Sigmoid colon (tissue), 7 donors: ENCODE results near the gene AP2A2. TPM values are rescaled to one million over a fixed set of nuclear protein-coding genes. Genes with fewer than 3 reads are reported as not detected.

ENCODE experiments used
- DNase-seq: peaks from one replicate; pipeline ENCODE4 v3.0.0-alpha.2; 2019
- H3K27ac ChIP-seq, 4 donors: fragments of 200-600 bp; sonication (generic); one replicate each; pipeline ENCODE4 v1.5.1; 2016 to 2019; ENCODE audit warnings: mild to moderate bottlenecking in 1 of 4
- H3K27me3 ChIP-seq, 3 donors: fragments of 200-600 bp; sonication (generic); one replicate each; pipeline ENCODE4 v1.5.1; 2019; ENCODE audit warnings: mild to moderate bottlenecking in 1 of 3
- H3K36me3 ChIP-seq, 4 donors: fragments of 200-600 bp; sonication (generic); one replicate each; pipeline ENCODE4 v1.5.1; 2016 to 2019
- H3K4me1 ChIP-seq, 4 donors: fragments of 200-600 bp; sonication (generic); one replicate each; pipeline ENCODE4 v1.5.1; 2017 to 2019
- H3K4me3 ChIP-seq, 4 donors: fragments of 200-600 bp; sonication (generic); one replicate each; pipeline ENCODE4 v1.5.1; 2017 to 2019; ENCODE audit warnings: mild to moderate bottlenecking in 2 of 4, moderate library complexity in 1 of 4
- H3K9me3 ChIP-seq, 4 donors: fragments of 200-600 bp in 3 of 4; sonication (generic) in 3 of 4; one replicate each; pipeline versions ENCODE4 v1.5.1 to v1.6.1; 2013 to 2019
- EP300 ChIP-seq, 4 donors: sonication (generic); formaldehyde crosslinking; IDR thresholded peaks; one replicate each; pipeline ENCODE4 v1.6.1; 2017; ENCODE audit warnings: antibody characterized with exemption in 4 of 4
- POLR2A ChIP-seq, 2 donors: fragments of 450-650 bp; IDR thresholded peaks; one replicate each; pipeline ENCODE4 v1.6.1; 2016; ENCODE audit warnings: antibody characterized with exemption in 2 of 2, mild to moderate bottlenecking in 2 of 2, moderate library complexity in 2 of 2
- POLR2AphosphoS5 ChIP-seq, 4 donors: sonication (generic); formaldehyde crosslinking; IDR thresholded peaks; one replicate each; pipeline ENCODE4 v1.6.1; 2017; ENCODE audit warnings: antibody characterized with exemption in 4 of 4
- WGBS, 2 donors: extraction: QIAGEN DNeasy Blood & Tissue Kit; methylation state at CpG; one replicate each; pipeline ENCODE4 v1.1.7; 2013; 5-methylcytosine and 5-hydroxymethylcytosine counted together
- intact Hi-C: fragments of 100-400 bp; cut with DNase I; formaldehyde crosslinking; loops from one replicate; pipeline ENCODE4 v1.15.1; 2023
- polyA plus RNA-seq, 3 donors: library from polyadenylated mRNA; stranded (reverse); fragments of 200-250 nt; gene quantifications; one replicate each; pipeline ENCODE4 v1.2.3, GENCODE V29; 2013
- total RNA-seq, 4 donors: library from RNA; depleted of rRNA; stranded (reverse); fragments of >200 nt; gene quantifications; one replicate each; pipeline ENCODE4 v1.1.0, GENCODE V29; 2016
- TF ChIP-seq, protein P1 (sequence below), 4 experiments: fragments of 450-650 bp in 3 of 4; fragments of 200-600 bp in 1 of 4; IDR thresholded peaks; one replicate each; pipeline ENCODE4 v1.5.1; 2016 to 2019; ENCODE audit warnings: antibody characterized with exemption in 4 of 4, mild to moderate bottlenecking in 3 of 4, moderate library complexity in 2 of 4
- donor health status: healthy with polysubstance abuse.
- donor health status: Bipolar disorder and iron deficiency.
- donor health status: healthy.

The AP2A2 gene
- total and polyA plus RNA-seq, 7 donors, result 21.0 to 78.4 (median 47.0) TPM

GRCh38 chr11:1009991-1010390 lies 84.3 kb downstream of the AP2A2 start:
- no peaks in the 10 kb centered on the region for H3K9me3 ChIP-seq
- TF ChIP-seq, protein P1, sequence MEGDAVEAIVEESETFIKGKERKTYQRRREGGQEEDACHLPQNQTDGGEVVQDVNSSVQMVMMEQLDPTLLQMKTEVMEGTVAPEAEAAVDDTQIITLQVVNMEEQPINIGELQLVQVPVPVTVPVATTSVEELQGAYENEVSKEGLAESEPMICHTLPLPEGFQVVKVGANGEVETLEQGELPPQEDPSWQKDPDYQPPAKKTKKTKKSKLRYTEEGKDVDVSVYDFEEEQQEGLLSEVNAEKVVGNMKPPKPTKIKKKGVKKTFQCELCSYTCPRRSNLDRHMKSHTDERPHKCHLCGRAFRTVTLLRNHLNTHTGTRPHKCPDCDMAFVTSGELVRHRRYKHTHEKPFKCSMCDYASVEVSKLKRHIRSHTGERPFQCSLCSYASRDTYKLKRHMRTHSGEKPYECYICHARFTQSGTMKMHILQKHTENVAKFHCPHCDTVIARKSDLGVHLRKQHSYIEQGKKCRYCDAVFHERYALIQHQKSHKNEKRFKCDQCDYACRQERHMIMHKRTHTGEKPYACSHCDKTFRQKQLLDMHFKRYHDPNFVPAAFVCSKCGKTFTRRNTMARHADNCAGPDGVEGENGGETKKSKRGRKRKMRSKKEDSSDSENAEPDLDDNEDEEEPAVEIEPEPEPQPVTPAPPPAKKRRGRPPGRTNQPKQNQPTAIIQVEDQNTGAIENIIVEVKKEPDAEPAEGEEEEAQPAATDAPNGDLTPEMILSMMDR (IDR thresholded peaks at IDR 0.05), result no peak
- TF ChIP-seq POLR2AphosphoS5 (IDR thresholded peaks at IDR 0.05) (no peak), EP300 (IDR thresholded peaks at IDR 0.05) (no peak), POLR2A (IDR thresholded peaks at IDR 0.05) (no peak)
- peaks cover 9 to 72% (median 49%) of the 10 kb centered on the region in 4 donors for H3K36me3 ChIP-seq
- 93 to 94% methylated on average over 17 of the region's 17 CpGs for WGBS, 2 donors
- no peaks in the 10 kb centered on the region for H3K4me1 ChIP-seq
- H3K27ac ChIP-seq, result no peak overlapping the region
- no peaks in the 10 kb centered on the region for H3K27me3 ChIP-seq
- no peak overlapping the region for H3K4me3 ChIP-seq
- intact Hi-C loops, result no loop called here
- DNase-seq, result no peak

DNA sequence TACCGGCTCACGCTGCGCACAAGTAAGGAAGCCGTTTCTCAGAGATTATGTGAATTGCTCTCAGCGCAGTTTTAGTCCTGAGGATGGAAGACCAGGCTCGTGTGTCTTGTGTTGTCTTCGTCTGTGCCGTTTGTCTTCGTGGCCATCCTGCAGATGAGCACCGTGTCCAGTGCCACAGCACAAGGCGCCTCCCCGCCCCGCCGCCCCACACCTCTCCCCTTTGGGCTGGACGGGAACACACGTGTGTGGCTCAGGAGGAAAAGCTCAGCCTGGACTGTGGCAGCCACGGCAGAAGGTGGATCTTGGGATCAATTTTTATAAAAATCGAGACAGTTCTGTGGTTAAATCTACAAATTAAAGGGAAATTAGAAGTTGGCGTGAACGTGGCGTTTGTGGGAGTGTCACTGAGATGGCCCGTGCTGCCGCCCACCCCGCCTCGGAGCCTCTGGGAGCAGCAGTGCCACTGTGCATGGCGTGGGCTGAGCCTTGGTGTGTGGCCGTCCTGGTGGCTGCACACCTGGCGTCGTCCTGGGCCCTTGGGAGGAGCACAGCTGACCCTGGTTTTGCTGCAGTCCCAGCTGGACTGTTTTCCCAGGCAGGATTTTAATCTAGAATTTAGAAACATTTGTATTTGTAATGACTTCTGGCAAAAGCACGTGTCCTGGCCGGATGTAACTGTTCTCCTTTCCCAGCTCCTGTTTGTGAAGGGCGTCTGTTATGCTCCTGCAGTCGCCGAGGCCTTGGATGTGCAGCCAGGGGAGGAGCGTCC lies 85.1 kb downstream of the AP2A2 start:
- peaks cover 9 to 64% (median 44%) of the 10 kb centered on the region in 4 donors for H3K36me3 ChIP-seq
- H3K4me1 ChIP-seq, result no peaks in the 10 kb centered on the region
- H3K9me3 ChIP-seq, result no peaks in the 10 kb centered on the region
- intact Hi-C loops, result no loop called here
- no peak overlapping the region for H3K27ac ChIP-seq
- no peak for DNase-seq
- TF ChIP-seq, protein P1 (IDR thresholded peaks at IDR 0.05), result no peak
- TF ChIP-seq POLR2A (IDR thresholded peaks at IDR 0.05), result no peak
- no peak for TF ChIP-seq EP300 (IDR thresholded peaks at IDR 0.05)
- TF ChIP-seq POLR2AphosphoS5 (IDR thresholded peaks at IDR 0.05), result no peak
- no peaks in the 10 kb centered on the region for H3K27me3 ChIP-seq
- WGBS, 2 donors, result 93 to 94% methylated on average over 35 of the region's 35 CpGs
- H3K4me3 ChIP-seq, result no peak overlapping the region

- H3K9me3 ChIP-seq, result no peaks in the 10 kb centered on the region
- TF ChIP-seq EP300 (IDR thresholded peaks at IDR 0.05) (no peak), POLR2A (IDR thresholded peaks at IDR 0.05) (no peak), POLR2AphosphoS5 (IDR thresholded peaks at IDR 0.05) (no peak)
- TF ChIP-seq, protein P1 (IDR thresholded peaks at IDR 0.05), result no peak
- H3K4me1 ChIP-seq, result no peaks in the 10 kb centered on the region
- DNase-seq, result no peak
- no peaks in the 10 kb centered on the region for H3K27me3 ChIP-seq
- intact Hi-C loops, result no loop called here
- no peak overlapping the region for H3K4me3 ChIP-seq
- peaks cover 9 to 64% (median 44%) of the 10 kb centered on the region in 4 donors for H3K36me3 ChIP-seq
- H3K27ac ChIP-seq, result no peak overlapping the region
- WGBS, 2 donors, result 91 to 93% methylated on average over 17 of the region's 17 CpGs
Measured at GRCh38 chr11:1011320-1011698, 85.6 kb downstream of the AP2A2 start.

DNA sequence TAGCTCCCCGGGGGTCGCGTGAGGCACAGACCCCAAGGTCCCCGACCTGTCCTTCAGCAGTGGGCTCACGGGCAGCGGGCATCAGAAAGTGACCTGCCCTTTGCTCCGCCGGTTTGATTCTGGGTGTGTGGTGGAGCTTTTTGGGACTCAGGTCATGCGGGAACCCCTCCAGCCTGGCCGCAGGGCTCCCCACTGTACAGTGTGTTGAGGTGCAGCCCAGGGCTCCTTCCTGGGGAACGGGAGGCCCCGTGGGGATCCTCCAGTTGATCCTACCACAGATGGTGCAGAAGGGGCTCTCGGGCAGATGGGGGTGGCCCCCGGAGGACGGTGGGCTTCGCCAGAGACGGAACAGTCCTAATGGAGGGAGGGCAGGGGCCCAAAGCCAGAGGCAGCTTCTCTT lies 86.6 kb downstream of the AP2A2 start:
- Histone ChIP-seq H3K9me3 (no peaks in the 10 kb centered on the region), H3K4me1 (no peaks in the 10 kb centered on the region), H3K36me3 (peaks cover 9 to 55% (median 43%) of the 10 kb centered on the region in 4 donors), H3K4me3 (no peak overlapping the region), H3K27me3 (no peaks in the 10 kb centered on the region), H3K27ac (no peak overlapping the region)
- intact Hi-C loops, result no loop called here
- TF ChIP-seq EP300 (IDR thresholded peaks at IDR 0.05), result no peak
- TF ChIP-seq POLR2A (IDR thresholded peaks at IDR 0.05), result no peak
- TF ChIP-seq, protein P1 (IDR thresholded peaks at IDR 0.05), result no peak
- no peak for TF ChIP-seq POLR2AphosphoS5 (IDR thresholded peaks at IDR 0.05)
- DNase-seq, result no peak
- 94 to 97% methylated on average over 17 of the region's 17 CpGs for WGBS, 2 donors
